BLaER1 (cell line): Measurements from ENCODE around the gene KEAP1.

Experiments
- H3K27ac ChIP-seq: shearing (Covaris generic); formaldehyde crosslinking; 2 replicates; pipeline ENCODE4 v1.8.1; 2022
- H3K27me3 ChIP-seq: shearing (Covaris generic); formaldehyde crosslinking; 2 replicates; pipeline ENCODE4 v1.8.1; 2022
- H3K36me3 ChIP-seq: shearing (Covaris generic); formaldehyde crosslinking; 2 replicates; pipeline ENCODE4 v1.8.1; 2022
- H3K4me1 ChIP-seq: shearing (Covaris generic); formaldehyde crosslinking; 2 replicates; pipeline ENCODE4 v1.8.1; 2022
- H3K4me2 ChIP-seq: shearing (Covaris generic); formaldehyde crosslinking; 2 replicates; pipeline ENCODE4 v1.8.1; 2022
- H3K4me3 ChIP-seq: shearing (Covaris generic); formaldehyde crosslinking; 2 replicates; pipeline ENCODE4 v1.8.1; 2022
- H3K9ac ChIP-seq: shearing (Covaris generic); formaldehyde crosslinking; 2 replicates; pipeline ENCODE4 v1.8.1; 2022
- H3K9me3 ChIP-seq: shearing (Covaris generic); formaldehyde crosslinking; 2 replicates; pipeline ENCODE4 v1.8.1; 2022
- H4K20me1 ChIP-seq: shearing (Covaris generic); formaldehyde crosslinking; 2 replicates; pipeline ENCODE4 v1.8.1; 2022
- Cebpa-rat ChIP-seq: shearing (Covaris generic); IDR thresholded peaks from 2 replicates; pipeline ENCODE4 v1.8.1; 2022

KEAP1 gene

GRCh38 chr19:10453852-10454251 lies 49.3 kb downstream of the KEAP1 start:
- peaks cover 74% of the 10 kb centered on the region for H3K36me3 ChIP-seq
- peaks cover 36% of the 10 kb centered on the region for H3K4me1 ChIP-seq
- H3K4me3 ChIP-seq = no peak overlapping the region
- 0 out of 2 replicates have a peak overlapping the region, but pooled peaks have one; percentile 2 for H3K27ac ChIP-seq
- H4K20me1 ChIP-seq = peaks cover 43% of the 10 kb centered on the region
- no peaks in the 10 kb centered on the region for H3K9me3 ChIP-seq
- H3K9ac ChIP-seq = no peak overlapping the region
- TF ChIP-seq Cebpa-rat = no peak
- H3K27me3 ChIP-seq = no peaks in the 10 kb centered on the region
- H3K4me2 ChIP-seq = peak overlapping the region; percentile 65

- no peak overlapping the region for H3K4me3 ChIP-seq
Observed at GRCh38 chr19:10452726-10453618, 50.2 kb downstream of the KEAP1 start.

GRCh38 chr19:10450853-10451609 lies 52.1 kb downstream of the KEAP1 start:
- H3K4me1 ChIP-seq = peaks cover 36% of the 10 kb centered on the region
- no peaks in the 10 kb centered on the region for H3K27me3 ChIP-seq
- no peak for TF ChIP-seq Cebpa-rat
- no peaks in the 10 kb centered on the region for H3K9me3 ChIP-seq
- peaks cover 55% of the 10 kb centered on the region for H4K20me1 ChIP-seq
- H3K4me2 ChIP-seq = peak overlapping the region; percentile 33
- H3K4me3 ChIP-seq = no peak overlapping the region
- no peak overlapping the region for H3K27ac ChIP-seq
- H3K36me3 ChIP-seq = peaks cover 69% of the 10 kb centered on the region
- no peak overlapping the region for H3K9ac ChIP-seq

More at GRCh38 chr19:10452726-10453618, 50.2 kb downstream of the KEAP1 start:
- no peak for TF ChIP-seq Cebpa-rat
- Histone ChIP-seq H3K4me1 (peaks cover 36% of the 10 kb centered on the region), H3K9ac (no peak overlapping the region), H3K4me2 (peak overlapping the region; percentile 65), H3K27me3 (no peaks in the 10 kb centered on the region), H3K27ac (no peak overlapping the region), H3K36me3 (peaks cover 73% of the 10 kb centered on the region), H3K9me3 (no peaks in the 10 kb centered on the region), H4K20me1 (peaks cover 46% of the 10 kb centered on the region)

GRCh38 chr19:10450191-10450852 lies 52.8 kb downstream of the KEAP1 start:
- H3K4me2 ChIP-seq = no peak overlapping the region
- no peak overlapping the region for H3K9ac ChIP-seq
- TF ChIP-seq Cebpa-rat = no peak
- H3K9me3 ChIP-seq = no peaks in the 10 kb centered on the region
- H3K4me3 ChIP-seq = no peak overlapping the region
- peaks cover 65% of the 10 kb centered on the region for H3K36me3 ChIP-seq
- H3K4me1 ChIP-seq = peaks cover 38% of the 10 kb centered on the region
- no peak overlapping the region for H3K27ac ChIP-seq
- H3K27me3 ChIP-seq = no peaks in the 10 kb centered on the region
- H4K20me1 ChIP-seq = peaks cover 59% of the 10 kb centered on the region

- peaks cover 52% of the 10 kb centered on the region for H3K36me3 ChIP-seq
Observed at GRCh38 chr19:10449037-10449436, 54.1 kb downstream of the KEAP1 start.

GRCh38 chr19:10442698-10443097 lies 60.5 kb downstream of the KEAP1 start:
- no peak overlapping the region for H3K27ac ChIP-seq
- H4K20me1 ChIP-seq = peaks cover 77% of the 10 kb centered on the region
- peaks cover 25% of the 10 kb centered on the region for H3K36me3 ChIP-seq
- H3K9ac ChIP-seq = no peak overlapping the region
- TF ChIP-seq Cebpa-rat = no peak
- no peaks in the 10 kb centered on the region for H3K9me3 ChIP-seq
- no peak overlapping the region for H3K4me2 ChIP-seq
- no peaks in the 10 kb centered on the region for H3K27me3 ChIP-seq
- H3K4me1 ChIP-seq = peaks cover 19% of the 10 kb centered on the region
- H3K4me3 ChIP-seq = no peak overlapping the region

More at GRCh38 chr19:10449037-10449436, 54.1 kb downstream of the KEAP1 start:
- H4K20me1 ChIP-seq = peaks cover 61% of the 10 kb centered on the region
- no peak overlapping the region for H3K9ac ChIP-seq
- no peaks in the 10 kb centered on the region for H3K27me3 ChIP-seq
- H3K4me1 ChIP-seq = peaks cover 41% of the 10 kb centered on the region
- H3K27ac ChIP-seq = no peak overlapping the region
- no peak overlapping the region for H3K4me2 ChIP-seq
- TF ChIP-seq Cebpa-rat = no peak
- H3K4me3 ChIP-seq = no peak overlapping the region
- H3K9me3 ChIP-seq = no peaks in the 10 kb centered on the region

GRCh38 chr19:10439588-10439987 lies 63.6 kb downstream of the KEAP1 start:
- Histone ChIP-seq H3K4me1 (peaks cover 28% of the 10 kb centered on the region), H3K9me3 (no peaks in the 10 kb centered on the region), H3K27ac (no peak overlapping the region), H4K20me1 (peaks cover 74% of the 10 kb centered on the region), H3K9ac (no peak overlapping the region), H3K4me2 (no peak overlapping the region), H3K4me3 (no peak overlapping the region), H3K36me3 (peaks cover 12% of the 10 kb centered on the region; the same call in 1 of the 2 replicates), H3K27me3 (no peaks in the 10 kb centered on the region)
- no peak for TF ChIP-seq Cebpa-rat
